ENCODE measurements around the gene EHD2.

GRCh38 chr19:47730910-47731309 lies 17.7 kb downstream of the EHD2 start:
- no peak for TF ChIP-seq CTCF (IDR thresholded peaks at IDR 0.05)
- TF ChIP-seq POLR2A (IDR thresholded peaks at IDR 0.05): no peak
